ENCODE data around the gene IMMP2L.
"Not testable (repeated sequence)": the region's sequence is repeated elsewhere in the genome, so short reads cannot be mapped to it uniquely, and the experiment has no call there.

IMMP2L gene

GRCh38 chr7:110719741-110720140 is 842.6 kb downstream of the IMMP2L start:
- H3K27me3 Mint-ChIP-seq (ENCODE audit: low read depth), result no peaks in the 10 kb centered on the region
- H3K27ac Mint-ChIP-seq, result no peak overlapping the region
- H3K9me3 Mint-ChIP-seq, result peaks cover 12% of the 10 kb centered on the region
- no peaks in the 10 kb centered on the region for H3K4me1 Mint-ChIP-seq (ENCODE audit: low read depth)
- H3K4me3 Mint-ChIP-seq, result no peak overlapping the region
- H3K36me3 Mint-ChIP-seq (ENCODE audit: low read depth), result no peaks in the 10 kb centered on the region

GRCh38 chr7:110718503-110719205 is 843.6 kb downstream of the IMMP2L start:
- no peaks in the 10 kb centered on the region for H3K27me3 Mint-ChIP-seq (ENCODE audit: low read depth)
- no peak overlapping the region for H3K27ac Mint-ChIP-seq
- H3K9me3 Mint-ChIP-seq, result peaks cover 15% of the 10 kb centered on the region
- H3K4me1 Mint-ChIP-seq (ENCODE audit: low read depth), result no peaks in the 10 kb centered on the region
- no peak overlapping the region for H3K4me3 Mint-ChIP-seq
- no peaks in the 10 kb centered on the region for H3K36me3 Mint-ChIP-seq (ENCODE audit: low read depth)

- Mint-ChIP-seq H3K27ac (no peak overlapping the region), H3K27me3 (ENCODE audit: low read depth) (no peaks in the 10 kb centered on the region)
Observed at GRCh38 chr7:110704225-110704624, 858.1 kb downstream of the IMMP2L start.

GRCh38 chr7:110698576-110698975 is 863.7 kb downstream of the IMMP2L start:
- no peaks in the 10 kb centered on the region for H3K9me3 Mint-ChIP-seq
- no peak overlapping the region for H3K27ac Mint-ChIP-seq
- no peaks in the 10 kb centered on the region for H3K4me1 Mint-ChIP-seq (ENCODE audit: low read depth)
- no peaks in the 10 kb centered on the region for H3K36me3 Mint-ChIP-seq (ENCODE audit: low read depth)
- H3K27me3 Mint-ChIP-seq (ENCODE audit: low read depth), result no peaks in the 10 kb centered on the region
- no peak overlapping the region for H3K4me3 Mint-ChIP-seq

More at GRCh38 chr7:110704225-110704624, 858.1 kb downstream of the IMMP2L start:
- no peaks in the 10 kb centered on the region for H3K4me1 Mint-ChIP-seq (ENCODE audit: low read depth)
- H3K36me3 Mint-ChIP-seq (ENCODE audit: low read depth), result no peaks in the 10 kb centered on the region
- no peaks in the 10 kb centered on the region for H3K9me3 Mint-ChIP-seq
- no peak overlapping the region for H3K4me3 Mint-ChIP-seq

- Mint-ChIP-seq H3K4me1 (ENCODE audit: low read depth) (no peaks in the 10 kb centered on the region), H3K27me3 (ENCODE audit: low read depth) (no peaks in the 10 kb centered on the region), H3K4me3 (no peak overlapping the region), H3K27ac (no peak overlapping the region), H3K9me3 (no peaks in the 10 kb centered on the region), H3K36me3 (ENCODE audit: low read depth) (no peaks in the 10 kb centered on the region)
Observed at GRCh38 chr7:110693344-110693743, 868.9 kb downstream of the IMMP2L start.

- Mint-ChIP-seq H3K4me1 (ENCODE audit: low read depth) (no peaks in the 10 kb centered on the region), H3K27ac (no peak overlapping the region), H3K27me3 (ENCODE audit: low read depth) (no peaks in the 10 kb centered on the region), H3K4me3 (no peak overlapping the region), H3K9me3 (no peaks in the 10 kb centered on the region), H3K36me3 (ENCODE audit: low read depth) (no peaks in the 10 kb centered on the region)
Observed at GRCh38 chr7:110688908-110689307, 873.4 kb downstream of the IMMP2L start.

- no peak overlapping the region for H3K4me3 Mint-ChIP-seq
- no peaks in the 10 kb centered on the region for H3K4me1 Mint-ChIP-seq (ENCODE audit: low read depth)
- H3K27ac Mint-ChIP-seq, result no peak overlapping the region
- H3K9me3 Mint-ChIP-seq, result no peaks in the 10 kb centered on the region
- H3K27me3 Mint-ChIP-seq (ENCODE audit: low read depth), result no peaks in the 10 kb centered on the region
- H3K36me3 Mint-ChIP-seq (ENCODE audit: low read depth), result no peaks in the 10 kb centered on the region
Observed at GRCh38 chr7:110685899-110686298, 876.4 kb downstream of the IMMP2L start.

- no peaks in the 10 kb centered on the region for H3K9me3 Mint-ChIP-seq
- H3K4me1 Mint-ChIP-seq (ENCODE audit: low read depth), result no peaks in the 10 kb centered on the region
- no peaks in the 10 kb centered on the region for H3K27me3 Mint-ChIP-seq (ENCODE audit: low read depth)
- no peaks in the 10 kb centered on the region for H3K36me3 Mint-ChIP-seq (ENCODE audit: low read depth)
- no peak overlapping the region for H3K27ac Mint-ChIP-seq
- no peak overlapping the region for H3K4me3 Mint-ChIP-seq
Observed at GRCh38 chr7:110681941-110682340, 880.4 kb downstream of the IMMP2L start.

- Mint-ChIP-seq H3K36me3 (ENCODE audit: low read depth) (peaks cover 3% of the 10 kb centered on the region), H3K4me3 (no peak overlapping the region), H3K27me3 (ENCODE audit: low read depth) (no peaks in the 10 kb centered on the region), H3K9me3 (peaks cover 18% of the 10 kb centered on the region), H3K4me1 (ENCODE audit: low read depth) (no peaks in the 10 kb centered on the region), H3K27ac (no peak overlapping the region)
Observed at GRCh38 chr7:110677405-110677804, 884.9 kb downstream of the IMMP2L start.

- Mint-ChIP-seq H3K27me3 (ENCODE audit: low read depth) (no peaks in the 10 kb centered on the region), H3K27ac (no peak overlapping the region), H3K4me3 (no peak overlapping the region)
Observed at GRCh38 chr7:110676785-110677184, 885.5 kb downstream of the IMMP2L start.

GRCh38 chr7:110675383-110676103 is 886.7 kb downstream of the IMMP2L start:
- Mint-ChIP-seq H3K36me3 (ENCODE audit: low read depth) (peaks cover 3% of the 10 kb centered on the region), H3K27ac (no peak overlapping the region), H3K9me3 (peaks cover 28% of the 10 kb centered on the region), H3K4me1 (ENCODE audit: low read depth) (no peaks in the 10 kb centered on the region), H3K4me3 (no peak overlapping the region), H3K27me3 (ENCODE audit: low read depth) (no peaks in the 10 kb centered on the region)

More at GRCh38 chr7:110676785-110677184, 885.5 kb downstream of the IMMP2L start:
- Mint-ChIP-seq H3K9me3 (peaks cover 23% of the 10 kb centered on the region), H3K36me3 (ENCODE audit: low read depth) (peaks cover 3% of the 10 kb centered on the region), H3K4me1 (ENCODE audit: low read depth) (no peaks in the 10 kb centered on the region)

GRCh38 chr7:110673148-110673547 is 889.1 kb downstream of the IMMP2L start:
- peaks cover 28% of the 10 kb centered on the region for H3K9me3 Mint-ChIP-seq
- H3K36me3 Mint-ChIP-seq (ENCODE audit: low read depth), result peaks cover 3% of the 10 kb centered on the region
- no peaks in the 10 kb centered on the region for H3K27me3 Mint-ChIP-seq (ENCODE audit: low read depth)
- H3K4me3 Mint-ChIP-seq, result no peak overlapping the region
- no peak overlapping the region for H3K27ac Mint-ChIP-seq
- no peaks in the 10 kb centered on the region for H3K4me1 Mint-ChIP-seq (ENCODE audit: low read depth)

GRCh38 chr7:110669410-110669809 is 892.9 kb downstream of the IMMP2L start:
- Mint-ChIP-seq H3K27me3 (ENCODE audit: low read depth) (no peaks in the 10 kb centered on the region), H3K4me3 (no peak overlapping the region), H3K4me1 (ENCODE audit: low read depth) (no peaks in the 10 kb centered on the region), H3K27ac (no peak overlapping the region), H3K36me3 (ENCODE audit: low read depth) (peaks cover 3% of the 10 kb centered on the region), H3K9me3 (peaks cover 27% of the 10 kb centered on the region)

GRCh38 chr7:110664803-110665202 is 897.5 kb downstream of the IMMP2L start:
- no peaks in the 10 kb centered on the region for H3K27me3 Mint-ChIP-seq (ENCODE audit: low read depth)
- no peaks in the 10 kb centered on the region for H3K4me1 Mint-ChIP-seq (ENCODE audit: low read depth)
- H3K4me3 Mint-ChIP-seq, result no peak overlapping the region
- no peak overlapping the region for H3K27ac Mint-ChIP-seq
- H3K9me3 Mint-ChIP-seq, result peaks cover 14% of the 10 kb centered on the region
- no peaks in the 10 kb centered on the region for H3K36me3 Mint-ChIP-seq (ENCODE audit: low read depth)

- not testable (repeated sequence) for H3K36me3 Mint-ChIP-seq (ENCODE audit: low read depth); H3K4me3 Mint-ChIP-seq; H3K27me3 Mint-ChIP-seq (ENCODE audit: low read depth); H3K4me1 Mint-ChIP-seq (ENCODE audit: low read depth); H3K27ac Mint-ChIP-seq
- H3K9me3 Mint-ChIP-seq, result peaks cover 33% of the 10 kb centered on the region
Observed at GRCh38 chr7:110660637-110661036, 901.7 kb downstream of the IMMP2L start.
